ENCODE measurements around the gene CERS1. TPM values are rescaled to one million over a fixed set of nuclear protein-coding genes. Genes with fewer than 3 reads are reported as not detected.

The CERS1 gene
- total and polyA plus RNA-seq, 10 of the 15 experiments (the other 5 are each of a cell fraction or from before 2014, with no cell fraction given) = 0.19 TPM; not detected in 9

- no peaks in the 10 kb centered on the region for H3K9me3 ChIP-seq (replicated peaks; ENCODE audit: control insufficient read depth, insufficient read depth, low read length)
- H3K4me3 ChIP-seq = no peak overlapping the region
- H3K36me3 ChIP-seq (ENCODE audit: control insufficient read depth in 2 of 2, insufficient read depth in 2 of 2, low read length in 1 of 2) = peaks cover 10 to 45% of the 10 kb centered on the region in 2 experiments; a peak in 3 of 4 replicates
- peaks cover 2% of the 10 kb centered on the region; the same call in 1 of the 2 replicates for H4K20me1 ChIP-seq (ENCODE audit: control insufficient read depth, insufficient read depth)
- no peaks in the 10 kb centered on the region for H3K27me3 ChIP-seq (replicated peaks in 1 of 2; ENCODE audit: control insufficient read depth in 2 of 2, insufficient read depth in 2 of 2, low read length in 1 of 2)
- ChIA-PET RAD21 (ENCODE audit: unreplicated experiment) (interaction anchor here (1.1 kb wide), 1 partner anchor 10 kb away, joined by 3 read pairs; no protein-coding TSS in a partner anchor), SMC1A (ENCODE audit: uncharacterized antibody, unreplicated experiment) (no interaction called here), POLR2A (interaction anchor here (0.5 to 0.6 kb wide), 2 partner anchors 22 to 1598 kb away, joined by 3 read pairs; no protein-coding TSS in a partner anchor), CTCF (interaction anchor here (0.8 to 1.4 kb wide), 7 partner anchors 15 to 121 kb away, joined by 3 to 10 read pairs (median 4); no protein-coding TSS in a partner anchor)
- no peaks in the 10 kb centered on the region for H3K79me2 ChIP-seq (ENCODE audit: control insufficient read depth, insufficient read depth, low read length)
- 35% methylated on average over 38 of the region's 38 CpGs for WGBS (ENCODE audit: insufficient coverage, insufficient replicate concordance, low lambda C conversion rate, missing lambda C conversion rate)
- in situ Hi-C loops (cut with MboI) = loop anchor here (25.0 kb wide), 1 partner anchor 404 kb away; no protein-coding TSS in a partner anchor
- FAIRE-seq (no peak), DNase-seq (ENCODE audit: low read depth, low spot score) (no peak), ATAC-seq (peak; percentile 97)
- intact Hi-C loops (cut with micrococcal nuclease; ENCODE audit: unreplicated experiment) = no loop called here
- no peak overlapping the region for H2AFZ ChIP-seq (ENCODE audit: control insufficient read depth, low read depth, low read length)
- no peak overlapping the region for H3K27ac ChIP-seq (ENCODE audit: control insufficient read depth, insufficient read depth)
- H3K4me2 ChIP-seq (ENCODE audit: control insufficient read depth, insufficient read depth) = no peak overlapping the region
- peaks cover 4% of the 10 kb centered on the region for H3K4me1 ChIP-seq (ENCODE audit: control insufficient read depth, insufficient read depth, low read length)
- BruUV-seq (replicated peaks) = no TSS peak
- no peak overlapping the region for H3K9ac ChIP-seq (ENCODE audit: control insufficient read depth, insufficient read depth, low read length)
- TF ChIP-seq HDGF (IDR thresholded peaks at IDR 0.05) (no peak), NRF1 (conservative IDR thresholded peaks at IDR 0.05; ENCODE audit: low read depth, low read length) (no peak), CEBPB (IDR thresholded peaks at IDR 0.05; ENCODE audit: borderline replicate concordance in 1 of 2, low read depth in 2 of 2, low read length in 2 of 2) (no peak), PAX5 (IDR thresholded peaks at IDR 0.05; ENCODE audit: borderline replicate concordance, low read depth, low read length) (no peak), RBBP5 (conservative IDR thresholded peaks at IDR 0.05) (no peak), HDAC6 (IDR thresholded peaks at IDR 0.05; ENCODE audit: unreplicated experiment) (no peak), TCF7 (IDR thresholded peaks at IDR 0.05; ENCODE audit: borderline replicate concordance) (no peak), CBFB (IDR thresholded peaks at IDR 0.05; ENCODE audit: low read depth) (no peak), ZNF207 (IDR thresholded peaks at IDR 0.05; ENCODE audit: borderline replicate concordance) (no peak), E4F1 (IDR thresholded peaks at IDR 0.05; ENCODE audit: borderline replicate concordance, partially characterized antibody) (no peak)
- TF ChIP-seq, protein P1, sequence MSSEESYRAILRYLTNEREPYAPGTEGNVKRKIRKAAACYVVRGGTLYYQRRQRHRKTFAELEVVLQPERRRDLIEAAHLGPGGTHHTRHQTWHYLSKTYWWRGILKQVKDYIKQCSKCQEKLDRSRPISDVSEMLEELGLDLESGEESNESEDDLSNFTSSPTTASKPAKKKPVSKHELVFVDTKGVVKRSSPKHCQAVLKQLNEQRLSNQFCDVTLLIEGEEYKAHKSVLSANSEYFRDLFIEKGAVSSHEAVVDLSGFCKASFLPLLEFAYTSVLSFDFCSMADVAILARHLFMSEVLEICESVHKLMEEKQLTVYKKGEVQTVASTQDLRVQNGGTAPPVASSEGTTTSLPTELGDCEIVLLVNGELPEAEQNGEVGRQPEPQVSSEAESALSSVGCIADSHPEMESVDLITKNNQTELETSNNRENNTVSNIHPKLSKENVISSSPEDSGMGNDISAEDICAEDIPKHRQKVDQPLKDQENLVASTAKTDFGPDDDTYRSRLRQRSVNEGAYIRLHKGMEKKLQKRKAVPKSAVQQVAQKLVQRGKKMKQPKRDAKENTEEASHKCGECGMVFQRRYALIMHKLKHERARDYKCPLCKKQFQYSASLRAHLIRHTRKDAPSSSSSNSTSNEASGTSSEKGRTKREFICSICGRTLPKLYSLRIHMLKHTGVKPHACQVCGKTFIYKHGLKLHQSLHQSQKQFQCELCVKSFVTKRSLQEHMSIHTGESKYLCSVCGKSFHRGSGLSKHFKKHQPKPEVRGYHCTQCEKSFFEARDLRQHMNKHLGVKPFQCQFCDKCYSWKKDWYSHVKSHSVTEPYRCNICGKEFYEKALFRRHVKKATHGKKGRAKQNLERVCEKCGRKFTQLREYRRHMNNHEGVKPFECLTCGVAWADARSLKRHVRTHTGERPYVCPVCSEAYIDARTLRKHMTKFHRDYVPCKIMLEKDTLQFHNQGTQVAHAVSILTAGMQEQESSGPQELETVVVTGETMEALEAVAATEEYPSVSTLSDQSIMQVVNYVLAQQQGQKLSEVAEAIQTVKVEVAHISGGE (CRISPR knock-in tag; IDR thresholded peaks at IDR 0.05) = no peak
Observed at GRCh38 chr19:18865973-18866799, 29.8 kb downstream of the CERS1 start.
